ENCODE data around the gene MPL. TPM values are rescaled to one million over a fixed set of nuclear protein-coding genes. Genes with fewer than 3 reads are reported as not detected.
A peak's percentile ranks its signal among the peaks of the same experiment; 100 is the strongest.

Gene MPL
- total RNA-seq, 1 donor from 2014 or later: 0.31 TPM

DNA sequence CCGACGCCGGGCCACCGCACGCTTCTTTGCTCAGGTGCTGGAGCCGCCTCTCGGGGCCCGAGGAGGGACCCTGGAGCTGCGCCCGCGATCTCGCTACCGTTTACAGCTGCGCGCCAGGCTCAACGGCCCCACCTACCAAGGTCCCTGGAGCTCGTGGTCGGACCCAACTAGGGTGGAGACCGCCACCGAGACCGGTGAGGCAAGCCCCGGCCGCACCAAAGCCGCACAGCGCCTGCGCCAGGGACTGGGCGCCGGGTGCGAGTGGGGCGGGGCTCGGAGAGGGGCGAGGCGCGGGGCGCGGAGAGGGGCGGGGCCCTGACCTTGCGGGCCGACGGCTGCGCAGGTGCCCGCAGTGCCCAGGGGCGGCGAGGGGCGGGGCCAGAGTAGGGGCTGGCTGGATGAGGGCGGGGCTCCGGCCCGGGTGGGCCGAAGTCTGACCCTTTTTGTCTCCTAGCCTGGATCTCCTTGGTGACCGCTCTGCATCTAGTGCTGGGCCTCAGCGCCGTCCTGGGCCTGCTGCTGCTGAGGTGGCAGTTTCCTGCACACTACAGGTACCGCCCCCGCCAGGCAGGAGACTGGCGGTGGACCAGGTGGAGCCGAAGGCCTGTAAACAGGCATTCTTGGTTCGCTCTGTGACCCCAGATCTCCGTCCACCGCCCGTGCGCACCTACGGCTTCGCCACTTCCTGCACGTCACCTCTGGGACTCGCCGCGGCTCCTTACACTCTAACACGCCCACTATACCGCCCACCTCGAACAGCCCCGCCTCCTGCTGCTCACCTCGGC, 11.4 kb downstream of the MPL start:
- Mint-ChIP-seq H3K27me3 (peaks cover 6% of the 10 kb centered on the region), H3K27ac (peak overlapping the region; percentile 100), H3K4me3 (ENCODE audit: low read depth) (peak overlapping the region; percentile 86), H3K9me3 (ENCODE audit: low read depth) (no peaks in the 10 kb centered on the region), H3K36me3 (ENCODE audit: insufficient read depth) (no peaks in the 10 kb centered on the region), H3K4me1 (ENCODE audit: low read depth) (peaks cover 40% of the 10 kb centered on the region)
- TF ChIP-seq, protein P1, sequence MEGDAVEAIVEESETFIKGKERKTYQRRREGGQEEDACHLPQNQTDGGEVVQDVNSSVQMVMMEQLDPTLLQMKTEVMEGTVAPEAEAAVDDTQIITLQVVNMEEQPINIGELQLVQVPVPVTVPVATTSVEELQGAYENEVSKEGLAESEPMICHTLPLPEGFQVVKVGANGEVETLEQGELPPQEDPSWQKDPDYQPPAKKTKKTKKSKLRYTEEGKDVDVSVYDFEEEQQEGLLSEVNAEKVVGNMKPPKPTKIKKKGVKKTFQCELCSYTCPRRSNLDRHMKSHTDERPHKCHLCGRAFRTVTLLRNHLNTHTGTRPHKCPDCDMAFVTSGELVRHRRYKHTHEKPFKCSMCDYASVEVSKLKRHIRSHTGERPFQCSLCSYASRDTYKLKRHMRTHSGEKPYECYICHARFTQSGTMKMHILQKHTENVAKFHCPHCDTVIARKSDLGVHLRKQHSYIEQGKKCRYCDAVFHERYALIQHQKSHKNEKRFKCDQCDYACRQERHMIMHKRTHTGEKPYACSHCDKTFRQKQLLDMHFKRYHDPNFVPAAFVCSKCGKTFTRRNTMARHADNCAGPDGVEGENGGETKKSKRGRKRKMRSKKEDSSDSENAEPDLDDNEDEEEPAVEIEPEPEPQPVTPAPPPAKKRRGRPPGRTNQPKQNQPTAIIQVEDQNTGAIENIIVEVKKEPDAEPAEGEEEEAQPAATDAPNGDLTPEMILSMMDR (IDR thresholded peaks at IDR 0.05; ENCODE audit: unreplicated experiment): no peak
- DNase-seq (ENCODE audit: low spot score, unreplicated experiment): peak; percentile 95

DNA sequence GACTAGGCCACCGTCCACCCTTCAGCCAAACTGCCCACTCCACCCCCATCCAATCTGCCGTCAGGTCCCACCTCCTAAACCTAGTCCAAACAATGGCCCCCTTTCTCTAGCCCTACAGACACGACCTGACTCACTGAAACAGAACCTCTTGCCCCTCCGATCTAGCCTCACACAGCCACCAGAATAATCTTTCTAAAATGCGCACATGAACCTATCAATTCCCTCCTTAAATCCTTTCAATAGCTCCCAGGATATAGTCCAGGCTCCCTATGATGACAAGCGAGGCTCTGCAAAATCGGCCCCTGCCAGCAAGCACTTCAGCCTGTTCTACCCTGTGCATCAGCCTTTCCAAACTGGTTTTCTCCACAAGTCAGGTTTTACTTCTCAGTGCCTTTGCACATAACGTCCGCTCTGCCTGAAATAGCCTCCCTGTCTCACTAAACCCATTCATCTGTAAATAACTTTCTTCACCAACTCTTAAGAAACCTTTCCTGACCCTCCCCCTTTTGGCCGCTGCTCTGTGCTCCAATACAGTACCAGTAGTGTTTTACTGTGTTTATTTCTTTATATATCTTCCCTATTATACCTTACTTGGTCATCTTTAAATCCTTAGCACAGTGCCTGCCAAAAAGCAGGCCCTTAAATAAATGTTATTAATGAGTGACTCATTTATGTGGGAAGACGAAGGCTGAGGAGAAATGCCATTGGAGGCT, 12.1 kb downstream of the MPL start:
- Mint-ChIP-seq H3K9me3 (ENCODE audit: low read depth) (no peaks in the 10 kb centered on the region), H3K27ac (peak overlapping the region; percentile 100), H3K27me3 (peaks cover 6% of the 10 kb centered on the region), H3K4me1 (ENCODE audit: low read depth) (peaks cover 40% of the 10 kb centered on the region), H3K36me3 (ENCODE audit: insufficient read depth) (no peaks in the 10 kb centered on the region), H3K4me3 (ENCODE audit: low read depth) (peak overlapping the region; percentile 86)
- DNase-seq (ENCODE audit: low spot score, unreplicated experiment): no peak
- TF ChIP-seq, protein P1 (IDR thresholded peaks at IDR 0.05; ENCODE audit: unreplicated experiment): no peak

DNA sequence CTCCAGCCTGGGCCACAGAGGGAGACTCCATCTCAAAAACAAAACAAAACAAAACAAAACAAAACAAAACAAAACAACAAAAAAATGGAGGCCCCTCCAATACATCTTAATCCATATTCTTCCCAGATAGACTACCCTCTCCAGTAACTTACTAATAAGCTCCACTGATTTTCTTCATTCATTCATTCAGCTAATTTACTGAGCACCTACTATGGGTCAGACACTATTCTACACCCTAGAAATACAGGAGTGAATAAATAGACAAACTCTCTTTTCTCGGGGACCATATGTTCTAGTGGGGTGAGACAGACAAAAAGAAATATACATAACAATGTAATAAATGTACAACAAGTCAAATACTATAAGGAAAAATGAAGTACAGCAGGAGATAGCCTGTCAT, 13.4 kb downstream of the MPL start:
- Mint-ChIP-seq H3K4me3 (ENCODE audit: low read depth) (no peak overlapping the region), H3K27ac (peak overlapping the region; percentile 15), H3K9me3 (ENCODE audit: low read depth) (no peaks in the 10 kb centered on the region), H3K27me3 (peaks cover 5% of the 10 kb centered on the region), H3K36me3 (ENCODE audit: insufficient read depth) (no peaks in the 10 kb centered on the region), H3K4me1 (ENCODE audit: low read depth) (peaks cover 38% of the 10 kb centered on the region)
- TF ChIP-seq, protein P1 (IDR thresholded peaks at IDR 0.05; ENCODE audit: unreplicated experiment): no peak
- DNase-seq (ENCODE audit: low spot score, unreplicated experiment): no peak

DNA sequence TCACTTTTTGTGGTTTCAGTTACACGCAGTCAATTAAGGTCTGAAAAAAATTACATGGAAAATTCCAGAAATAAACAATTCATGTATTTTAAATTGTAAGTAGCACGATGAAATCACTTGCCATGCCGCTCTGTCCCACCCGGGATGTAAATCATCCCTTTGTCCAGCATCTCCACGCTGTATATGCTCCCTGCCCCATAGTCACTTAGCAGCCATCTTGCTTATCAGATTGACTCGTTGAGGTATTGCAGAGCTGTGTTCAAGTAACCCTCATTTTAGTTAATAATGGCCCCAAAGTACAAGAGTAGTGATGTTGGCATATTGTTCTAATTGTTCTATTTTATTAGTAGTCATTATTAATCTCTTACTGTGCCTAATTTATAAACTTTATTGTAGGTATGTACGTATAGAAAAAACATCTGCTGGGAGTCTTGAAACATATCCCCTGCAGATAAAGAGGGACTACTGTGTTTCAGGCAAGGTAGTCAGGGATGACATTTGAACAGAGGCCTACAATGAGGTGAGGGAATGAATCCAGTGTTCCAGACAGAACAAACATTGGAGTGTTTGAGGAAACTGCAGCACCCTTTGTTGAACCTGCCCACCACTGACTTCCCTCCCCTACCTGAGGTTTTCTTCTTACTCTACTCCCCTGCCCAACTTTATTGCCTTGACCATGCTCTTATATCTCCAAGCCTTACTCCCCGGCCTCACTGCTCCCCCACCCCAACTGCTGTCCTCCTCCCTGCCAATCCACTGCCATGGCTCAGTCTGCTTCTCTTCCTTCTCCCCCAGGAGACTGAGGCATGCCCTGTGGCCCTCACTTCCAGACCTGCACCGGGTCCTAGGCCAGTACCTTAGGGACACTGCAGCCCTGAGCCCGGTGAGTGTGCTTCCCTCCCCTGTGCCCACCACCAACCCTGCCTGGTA, 14.1 kb downstream of the MPL start:
- H3K4me3 Mint-ChIP-seq (ENCODE audit: low read depth): no peak overlapping the region
- TF ChIP-seq, protein P1 (IDR thresholded peaks at IDR 0.05; ENCODE audit: unreplicated experiment): no peak

DNA sequence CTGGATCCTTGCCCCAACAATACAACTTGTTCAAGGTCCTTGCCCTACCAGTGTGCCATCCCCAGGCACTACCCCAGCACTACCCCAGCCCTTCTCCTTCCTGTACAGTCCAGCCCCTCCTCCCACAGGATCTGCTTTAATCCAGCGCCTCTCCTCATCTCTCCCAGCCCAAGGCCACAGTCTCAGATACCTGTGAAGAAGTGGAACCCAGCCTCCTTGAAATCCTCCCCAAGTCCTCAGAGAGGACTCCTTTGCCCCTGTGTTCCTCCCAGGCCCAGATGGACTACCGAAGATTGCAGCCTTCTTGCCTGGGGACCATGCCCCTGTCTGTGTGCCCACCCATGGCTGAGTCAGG, 14.7 kb downstream of the MPL start:
- H3K36me3 Mint-ChIP-seq (ENCODE audit: insufficient read depth): no peaks in the 10 kb centered on the region
- H3K27me3 Mint-ChIP-seq: no peaks in the 10 kb centered on the region
- DNase-seq (ENCODE audit: low spot score, unreplicated experiment): no peak
- no peak overlapping the region for H3K4me3 Mint-ChIP-seq (ENCODE audit: low read depth)
- TF ChIP-seq, protein P1 (IDR thresholded peaks at IDR 0.05; ENCODE audit: unreplicated experiment): no peak
- no peaks in the 10 kb centered on the region for H3K9me3 Mint-ChIP-seq (ENCODE audit: low read depth)
- peaks cover 38% of the 10 kb centered on the region for H3K4me1 Mint-ChIP-seq (ENCODE audit: low read depth)
- peak overlapping the region; percentile 75 for H3K27ac Mint-ChIP-seq

More for the DNA sequence above, 14.1 kb downstream of the MPL start:
- no peaks in the 10 kb centered on the region for H3K9me3 Mint-ChIP-seq (ENCODE audit: low read depth)
- peaks cover 2% of the 10 kb centered on the region for H3K27me3 Mint-ChIP-seq
- DNase-seq (ENCODE audit: low spot score, unreplicated experiment): no peak
- no peaks in the 10 kb centered on the region for H3K36me3 Mint-ChIP-seq (ENCODE audit: insufficient read depth)
- peaks cover 38% of the 10 kb centered on the region for H3K4me1 Mint-ChIP-seq (ENCODE audit: low read depth)
- H3K27ac Mint-ChIP-seq: peak overlapping the region; percentile 75

Data from progenitor cell of endocrine pancreas (in vitro differentiated cells).